ENCODE results near the gene RIMS4.
"Not testable (repeated sequence)": the region's sequence is repeated elsewhere in the genome, so short reads cannot be mapped to it uniquely, and the experiment has no call there.

The RIMS4 gene

DNA sequence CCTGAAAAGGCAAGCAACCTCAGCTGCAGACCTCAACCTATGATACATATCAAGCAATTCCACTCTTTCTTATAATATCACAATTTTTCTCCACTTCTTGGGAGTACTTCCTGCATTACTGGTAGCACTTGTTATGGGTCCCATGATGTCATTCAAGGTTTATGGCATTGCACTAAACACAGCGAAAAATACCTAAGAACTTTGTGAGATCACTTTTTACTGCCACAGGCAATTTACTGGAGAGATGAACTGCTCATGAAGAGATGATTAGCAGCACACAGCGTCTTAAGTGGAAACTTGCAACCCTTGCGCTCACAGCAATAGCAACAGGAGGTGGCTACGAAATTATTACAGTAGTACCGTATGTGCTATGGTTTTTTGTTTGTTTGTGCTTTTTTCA lies 19.3 kb upstream of the RIMS4 start:
- no peak for DNase-seq

DNA sequence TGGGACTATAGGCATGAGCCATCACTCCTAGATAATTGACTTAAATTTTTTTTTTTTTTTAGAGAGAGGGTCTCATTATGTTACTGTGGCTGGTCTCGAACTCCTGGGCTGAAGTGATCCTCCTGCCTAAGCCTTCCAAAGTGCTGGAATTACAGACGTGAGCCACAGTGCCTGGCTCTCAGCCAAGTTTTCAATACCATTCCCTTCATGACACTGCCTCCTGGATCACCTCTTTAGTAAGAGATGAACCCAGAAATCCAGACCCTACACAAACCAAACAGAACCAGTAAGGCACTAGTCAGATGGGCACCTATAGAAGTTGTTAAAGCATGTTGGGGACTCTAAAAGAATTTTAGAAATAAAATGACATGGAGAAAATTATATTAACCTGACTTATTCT lies 18.3 kb upstream of the RIMS4 start:
- no peak for DNase-seq

DNA sequence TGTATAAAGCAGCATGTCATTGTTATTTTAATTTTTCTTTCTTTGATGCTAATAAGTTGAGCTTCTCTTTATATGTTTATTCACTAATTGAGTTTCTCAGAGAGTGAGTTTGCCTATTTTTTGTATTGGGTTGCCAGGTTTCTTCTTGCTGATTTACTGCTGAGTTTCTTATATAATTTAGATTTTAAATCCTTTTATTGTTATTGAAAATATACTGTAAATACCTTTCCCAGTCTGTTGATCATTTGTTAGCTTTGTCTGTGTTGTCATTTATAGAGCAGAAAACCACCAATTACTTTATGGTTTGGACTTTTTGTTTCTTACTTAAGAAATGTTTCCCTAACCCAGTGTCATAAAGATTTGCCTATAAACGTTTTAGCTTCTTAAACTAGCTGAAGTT lies 17.1 kb upstream of the RIMS4 start:
- DNase-seq = no peak

DNA sequence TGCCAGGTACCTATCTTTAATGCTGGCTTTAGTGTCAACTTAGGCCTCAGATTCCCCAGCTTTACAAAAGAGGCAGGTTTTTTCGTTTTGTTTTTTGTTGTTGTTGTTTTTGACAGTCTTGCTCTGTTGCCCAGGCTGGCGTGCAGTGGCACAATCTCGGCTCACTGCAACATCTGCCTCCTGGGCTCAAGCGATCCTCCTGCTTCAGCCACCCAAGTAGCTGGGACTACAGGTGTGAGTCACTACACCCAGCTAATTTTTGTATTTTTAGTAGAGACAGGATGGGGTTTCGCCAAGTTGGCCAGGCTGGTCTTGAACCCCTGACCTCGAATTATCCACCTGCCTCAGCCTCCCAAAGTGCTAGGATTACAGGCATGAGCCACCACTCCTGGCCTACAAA lies 11.2 kb upstream of the RIMS4 start:
- DNase-seq = not testable (repeated sequence)

DNA sequence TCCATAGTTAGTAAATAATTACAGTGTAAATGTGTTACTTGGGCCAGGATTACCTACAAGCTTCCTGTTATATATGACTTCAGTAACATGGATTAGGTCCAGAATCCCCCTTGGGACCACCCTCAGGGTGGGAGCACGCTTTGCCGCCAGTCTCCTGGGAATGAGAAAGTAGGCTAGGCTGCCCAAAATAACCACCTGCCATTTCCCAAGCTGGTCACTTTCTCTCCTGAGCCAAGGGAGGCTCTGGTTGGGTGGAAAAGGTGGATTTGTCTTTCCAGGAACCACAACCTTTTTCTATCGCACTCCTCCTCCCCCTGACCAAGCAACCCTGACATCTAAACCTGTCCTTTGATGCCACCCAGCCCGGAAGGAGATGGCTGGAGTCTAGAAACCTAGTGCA lies 9.6 kb upstream of the RIMS4 start:
- no peak for DNase-seq

DNA sequence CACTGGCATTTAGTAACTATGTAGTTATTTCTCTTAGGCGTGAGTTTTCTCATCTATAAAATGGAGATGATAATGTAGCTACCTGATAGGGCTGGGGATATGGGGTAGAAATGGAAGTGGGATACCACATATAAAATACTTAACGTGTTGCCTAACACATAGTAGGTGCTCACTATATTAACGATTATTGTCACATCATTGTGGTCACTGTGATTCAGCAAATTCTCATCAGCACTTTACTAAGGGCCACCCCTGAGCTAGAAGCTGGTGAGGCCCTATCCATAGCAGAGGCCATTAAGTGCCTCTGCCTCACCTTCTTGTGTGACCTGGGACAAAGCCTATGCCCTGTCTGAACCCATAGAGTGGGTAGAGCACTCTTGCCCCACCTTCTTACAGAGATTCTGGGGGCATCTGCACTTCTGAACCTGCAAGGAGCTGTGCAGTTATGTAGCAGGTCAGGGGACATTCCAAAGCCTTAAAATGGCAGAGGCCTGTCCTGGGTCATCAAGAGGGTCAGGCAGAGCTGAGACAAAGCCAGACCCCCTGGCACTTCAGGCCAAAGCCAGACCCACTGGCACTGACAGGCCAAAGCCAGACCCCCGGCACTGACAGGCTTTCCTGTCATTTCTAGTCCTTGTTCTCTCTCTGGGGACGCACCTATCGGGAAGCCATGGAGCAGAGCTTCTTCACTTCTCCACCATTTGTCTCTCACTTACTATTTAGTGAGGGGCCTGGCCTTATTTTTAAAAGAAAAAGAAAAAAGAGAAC lies 7.0 kb upstream of the RIMS4 start:
- DNase-seq = no peak

DNA sequence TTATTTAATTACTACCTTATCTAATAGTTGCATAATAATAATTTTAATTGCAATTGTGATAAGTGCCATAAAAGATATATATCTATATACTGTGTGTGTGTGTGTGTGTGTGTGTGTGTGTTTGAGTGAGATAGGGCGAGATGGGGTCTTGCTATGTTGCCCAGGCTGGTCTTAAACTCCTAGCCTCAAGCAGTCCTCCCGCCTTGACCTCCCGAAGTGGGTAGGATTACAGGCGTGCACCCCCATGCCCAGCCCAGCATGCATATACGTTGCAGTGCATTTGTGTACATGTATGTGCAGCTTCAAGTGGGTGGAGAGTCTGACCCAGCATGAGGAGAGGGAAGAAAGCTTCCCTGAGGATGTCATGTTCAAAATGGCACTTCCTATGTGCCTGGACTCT lies 4.6 kb upstream of the RIMS4 start:
- DNase-seq = no peak

DNA sequence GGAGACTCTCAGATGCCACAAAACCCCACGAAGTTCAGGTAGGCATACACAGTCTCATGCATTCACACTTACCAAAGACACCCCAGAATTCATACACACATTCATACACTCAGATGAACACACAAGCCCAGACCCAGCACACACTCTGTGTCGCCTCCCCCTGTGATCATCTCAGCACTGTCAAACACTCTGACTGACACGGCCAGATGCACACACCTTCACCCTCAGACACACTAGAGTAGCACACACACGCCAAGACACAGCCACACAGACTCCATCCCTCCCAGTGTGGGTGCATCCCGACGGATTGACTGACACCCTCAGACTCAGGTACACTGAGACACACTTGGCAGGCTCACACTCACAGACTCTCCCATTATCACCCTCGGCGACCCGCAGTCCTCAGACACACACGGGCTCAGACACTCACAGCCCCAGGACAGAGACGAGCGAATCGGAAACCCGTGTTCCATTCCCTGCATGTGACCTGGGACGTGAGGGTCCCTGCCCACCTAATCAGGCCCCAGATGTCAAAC lies 872 bp upstream of the RIMS4 start:
- no peak for DNase-seq

DNA sequence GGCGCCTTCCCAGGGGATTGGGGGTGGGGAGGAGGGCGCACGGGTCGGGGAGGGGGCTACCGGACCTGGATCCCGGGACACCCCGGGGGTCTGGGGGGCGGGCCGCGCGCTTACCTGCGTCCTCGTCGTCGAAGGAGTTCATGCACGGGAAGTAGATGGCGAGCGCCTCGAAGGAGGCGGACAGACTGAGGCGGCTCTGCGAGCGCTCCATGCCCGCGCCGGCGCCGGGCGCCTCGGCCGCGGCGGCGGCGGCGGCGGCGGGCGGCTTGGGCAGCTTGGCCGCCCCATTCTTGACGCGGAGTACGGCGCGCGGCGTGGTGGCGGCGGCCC lies 320 bp downstream of the RIMS4 start:
- no peak for DNase-seq

DNA sequence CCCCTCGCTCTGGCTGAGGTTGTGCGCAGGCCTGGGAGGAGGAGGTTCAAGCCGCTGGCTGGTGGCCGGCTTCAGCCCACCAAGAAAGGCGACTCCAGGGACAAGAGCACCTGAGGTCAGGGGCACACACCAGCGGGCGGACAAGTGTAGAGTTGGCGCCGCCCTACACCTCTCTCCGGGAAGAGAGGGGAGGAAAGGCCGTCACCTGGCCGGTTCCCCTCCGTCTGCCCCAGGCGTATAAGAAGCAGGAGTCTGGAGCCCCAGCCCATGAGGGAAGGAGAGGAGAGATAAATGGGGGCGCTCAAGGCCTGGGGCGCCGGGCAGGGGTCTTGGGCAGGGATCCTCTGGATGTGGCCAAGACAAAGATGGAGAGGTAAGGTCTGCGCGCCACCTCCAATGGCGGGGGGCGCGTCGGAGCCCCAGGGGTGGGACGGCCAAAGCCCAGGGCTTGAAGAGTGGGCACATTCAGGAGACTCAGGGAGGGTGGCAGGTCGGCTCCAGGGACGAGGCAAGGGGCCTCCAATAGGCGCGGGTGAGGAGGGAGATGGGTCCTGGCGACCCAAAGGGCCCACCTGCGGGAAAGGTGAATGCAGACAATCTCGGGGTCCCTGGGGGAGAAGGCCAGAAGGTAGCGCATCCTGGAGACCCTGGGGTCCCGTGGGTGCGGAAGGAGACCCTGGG lies 826 bp downstream of the RIMS4 start:
- DNase-seq = no peak

DNA sequence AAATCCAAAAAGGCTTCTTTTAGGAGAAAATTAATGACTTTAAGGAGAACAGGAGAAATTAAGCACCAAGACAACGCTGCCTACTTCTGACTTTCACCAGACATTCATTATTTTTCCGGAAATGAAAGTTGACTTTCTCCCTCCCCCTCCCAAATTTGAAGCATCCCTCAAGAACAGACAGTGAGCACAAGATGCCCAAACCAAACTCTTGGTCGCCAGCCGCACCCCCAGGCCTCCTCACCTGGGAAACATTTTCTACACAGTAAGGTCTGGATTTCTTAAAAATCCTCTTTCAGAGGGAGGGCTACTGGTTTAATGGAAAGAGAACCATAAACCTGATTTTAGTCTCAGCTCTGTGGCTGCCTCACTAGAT lies 2.7 kb downstream of the RIMS4 start:
- no peak for DNase-seq

DNA sequence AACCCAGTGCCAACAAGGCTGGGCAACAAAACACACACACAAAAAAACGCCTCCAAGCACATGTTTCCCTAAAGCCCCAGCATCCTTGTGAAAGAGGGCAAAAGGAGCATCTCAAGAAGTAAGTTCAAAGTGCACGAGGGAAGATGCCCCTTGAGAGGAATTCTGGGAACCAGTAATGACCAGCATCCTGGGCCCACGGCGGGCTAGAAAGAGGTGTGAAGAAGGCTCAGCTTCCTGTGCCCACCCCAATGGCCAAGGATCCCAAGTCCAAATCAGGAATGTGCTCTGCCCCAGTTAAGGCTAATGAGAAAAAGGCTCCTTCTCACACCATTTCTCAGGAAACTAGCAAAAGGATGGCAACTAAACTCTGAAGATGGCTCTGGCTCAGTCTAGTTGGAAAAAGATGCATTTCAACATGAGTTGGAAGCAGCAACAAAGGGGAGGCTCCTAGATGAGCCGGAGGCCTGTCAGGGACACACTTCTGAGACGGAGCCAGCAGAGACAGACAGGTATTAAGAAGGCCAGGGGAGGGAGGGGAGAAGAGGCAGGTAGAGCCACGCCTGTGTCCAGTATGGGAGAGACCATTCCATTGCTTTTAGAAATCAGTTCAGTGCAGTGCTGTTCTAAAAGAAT lies 3.2 kb downstream of the RIMS4 start:
- no peak for DNase-seq

DNA sequence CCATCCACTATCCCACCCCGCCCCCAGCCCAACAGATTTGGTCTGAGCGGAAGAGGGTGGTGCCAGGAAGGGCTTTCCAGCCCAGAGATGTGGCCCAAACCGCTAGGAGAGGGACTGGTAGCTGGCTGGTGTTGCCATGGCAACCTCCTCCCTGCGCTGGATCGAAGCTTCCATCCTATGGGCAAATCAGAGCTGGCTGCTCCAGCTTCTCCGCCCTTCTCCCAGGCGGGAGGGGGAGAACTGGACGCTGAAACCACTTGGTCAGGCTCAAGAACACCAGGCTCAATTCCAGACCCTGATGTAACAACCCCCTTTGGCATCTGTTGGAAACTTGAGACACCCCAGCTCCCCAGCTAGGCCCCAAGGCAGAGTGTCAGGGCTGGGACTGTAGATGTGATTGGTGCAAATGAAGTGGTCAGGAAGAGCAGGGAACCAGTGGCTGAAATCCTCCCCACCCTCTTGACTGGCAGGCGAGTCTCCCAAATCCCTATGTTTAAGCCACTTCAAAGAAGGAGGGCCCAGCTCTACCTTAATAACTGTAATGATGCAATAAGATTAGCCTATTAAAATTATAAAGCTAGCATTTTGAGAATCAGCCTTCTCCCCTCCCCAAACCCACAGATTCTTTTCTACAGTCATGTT lies 4.2 kb downstream of the RIMS4 start:
- DNase-seq = peak; percentile 57

DNA sequence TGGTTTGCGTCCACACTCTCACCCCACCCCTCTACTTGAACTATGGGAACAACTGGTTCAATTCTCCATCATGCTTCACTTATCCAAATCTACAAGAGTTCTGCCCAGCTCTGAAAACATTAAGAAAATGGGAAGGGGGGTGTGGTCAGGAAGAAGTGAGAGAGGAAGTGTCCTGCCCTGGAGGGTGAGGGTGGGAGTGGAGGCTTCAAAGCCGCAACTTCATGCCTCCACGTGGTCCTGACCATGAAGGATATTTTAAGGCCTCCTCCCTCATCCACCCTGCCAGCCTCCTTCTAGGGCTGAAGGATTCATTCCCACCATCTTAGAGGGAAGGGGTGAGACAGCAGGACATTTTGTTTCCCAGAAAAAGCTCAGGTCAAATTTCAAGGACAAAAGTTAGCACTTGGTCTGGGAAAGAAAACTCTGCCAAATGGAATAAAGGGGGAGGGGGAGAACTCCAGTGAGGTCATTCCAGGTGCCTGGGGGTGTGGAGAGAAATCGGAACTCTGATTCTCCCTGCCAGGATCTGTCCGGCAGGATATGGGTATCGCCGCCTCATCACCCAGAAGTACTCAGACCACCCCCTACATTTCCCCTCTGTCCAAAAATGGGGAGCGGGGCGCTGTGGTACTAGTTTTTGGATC lies 4.9 kb downstream of the RIMS4 start:
- no peak for DNase-seq

DNA sequence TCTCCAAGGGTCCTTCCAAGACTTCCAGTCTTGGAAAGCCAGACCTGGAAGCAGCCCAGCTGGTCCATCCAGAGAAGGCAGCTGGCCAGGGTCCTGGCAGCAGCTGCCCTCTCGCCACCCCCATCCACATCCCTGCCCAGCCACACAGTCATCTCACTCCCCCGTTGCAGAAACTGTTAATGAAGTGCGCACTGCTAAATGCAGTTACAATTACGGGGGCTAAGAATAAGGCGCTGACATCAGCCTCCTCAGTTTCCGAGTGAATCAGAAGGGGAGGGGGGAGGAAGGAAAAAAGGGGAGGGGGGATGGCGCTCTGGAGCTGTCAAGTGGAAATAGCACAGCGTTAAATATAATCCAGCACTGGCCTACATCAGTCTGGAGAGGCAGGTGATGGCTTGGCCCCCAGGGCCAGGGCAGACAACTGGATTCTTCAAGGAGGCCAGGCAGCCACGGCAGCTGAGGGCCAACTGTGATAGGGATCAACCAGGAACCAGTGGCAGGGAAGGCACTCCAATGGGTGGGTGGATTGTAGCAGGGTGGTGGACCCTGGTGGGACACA lies 6.9 kb downstream of the RIMS4 start:
- no peak for DNase-seq

DNA sequence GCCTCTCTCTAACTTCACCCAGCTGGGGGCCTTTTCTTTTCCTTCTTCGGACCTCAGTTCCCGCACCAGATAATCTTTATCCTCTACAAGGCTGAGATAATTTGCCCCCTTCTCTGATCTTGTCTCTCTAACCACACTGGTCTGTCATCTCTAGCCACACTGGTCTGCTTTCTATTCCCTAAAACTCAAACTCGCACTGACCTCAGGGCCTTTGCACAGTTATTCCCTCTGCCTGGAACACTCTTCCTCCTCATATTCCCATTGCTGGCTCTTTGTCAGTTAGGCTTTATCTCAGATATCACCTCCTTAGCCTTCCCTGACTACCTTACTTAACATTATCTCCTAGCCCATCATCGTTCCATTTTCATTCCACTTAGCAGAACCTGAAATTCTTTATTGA lies 7.6 kb downstream of the RIMS4 start:
- DNase-seq = no peak

DNA sequence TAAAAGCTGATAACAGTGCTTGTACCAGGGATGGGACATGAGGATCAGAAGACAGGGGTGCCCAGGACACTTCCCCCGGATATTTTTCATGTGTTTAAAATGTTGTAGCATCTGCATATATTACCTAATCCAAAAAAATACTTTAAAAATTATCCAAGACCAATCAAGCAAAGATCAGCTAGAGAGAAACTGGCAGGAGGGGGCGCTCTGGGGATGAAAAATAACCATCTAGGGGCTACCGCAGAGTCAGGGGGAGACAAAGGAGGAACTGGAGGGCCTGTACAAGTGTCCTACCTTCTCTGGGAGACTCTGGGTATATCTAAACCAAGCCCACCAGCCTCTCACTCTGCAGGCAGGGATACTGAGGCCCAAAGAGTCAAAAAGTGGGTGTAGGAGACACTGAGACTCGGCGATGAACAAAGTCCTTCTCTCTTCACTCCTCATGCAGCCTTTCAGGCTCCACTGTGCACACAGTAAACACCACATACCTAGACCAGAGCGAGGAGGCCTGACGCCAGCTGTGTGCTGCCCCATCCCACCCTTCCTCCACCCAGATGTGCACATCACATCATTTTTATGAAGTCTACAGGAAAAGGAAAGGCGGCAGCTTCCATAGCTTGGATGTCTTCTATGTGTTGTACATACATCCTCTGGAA lies 9.8 kb downstream of the RIMS4 start:
- DNase-seq = no peak

DNA sequence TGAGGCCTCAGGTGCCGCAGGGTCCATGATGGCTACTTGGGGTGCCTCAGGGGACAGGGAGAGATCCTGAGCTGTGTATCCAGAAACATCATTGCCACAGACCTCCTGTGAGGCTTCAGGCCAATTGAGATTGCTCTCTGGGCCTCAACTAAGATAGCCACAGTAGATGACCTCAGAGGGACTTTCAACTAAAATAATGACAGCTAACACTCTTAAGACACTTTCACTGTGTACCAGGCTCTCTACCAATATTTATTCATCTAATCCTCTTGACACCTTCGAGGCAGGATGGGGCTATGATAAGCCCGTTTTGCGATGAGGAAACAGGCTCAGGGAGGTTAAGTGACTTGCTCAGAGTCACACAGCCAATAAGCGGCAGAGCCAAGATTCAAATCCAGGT lies 10.7 kb downstream of the RIMS4 start:
- no peak for DNase-seq

DNA sequence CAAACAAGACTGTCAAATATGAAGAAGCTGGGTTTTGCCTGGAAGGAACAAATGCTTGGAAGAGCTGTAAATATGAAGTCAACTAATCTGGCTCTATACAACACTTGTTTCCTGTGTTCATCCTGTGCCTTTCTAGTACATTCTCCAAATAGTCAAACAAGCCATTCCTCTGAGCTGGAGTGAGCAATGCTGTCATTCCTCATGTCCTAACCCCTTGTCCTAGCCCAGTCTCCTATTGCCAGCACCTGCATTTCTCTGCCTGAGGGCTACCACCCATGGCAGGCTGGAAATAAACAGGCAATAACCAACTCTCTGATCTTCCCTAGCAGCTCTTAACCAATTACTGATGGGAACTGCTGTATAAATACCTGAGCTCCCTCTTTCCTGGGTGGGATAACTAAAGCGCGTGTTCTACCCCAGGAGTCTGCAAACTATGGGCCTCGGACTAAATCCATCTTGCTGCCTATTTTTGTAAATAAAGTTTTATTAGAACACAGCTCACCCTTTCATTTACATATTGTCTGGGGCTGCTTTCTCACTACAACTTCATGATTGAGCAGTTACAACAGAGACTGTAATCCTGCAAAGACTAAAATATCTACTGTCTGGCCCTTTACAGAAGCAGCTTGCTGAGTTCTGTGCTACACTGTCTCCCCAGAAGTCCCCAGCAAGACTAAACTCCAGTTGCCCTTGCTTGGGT lies 13.4 kb downstream of the RIMS4 start:
- no peak for DNase-seq

DNA sequence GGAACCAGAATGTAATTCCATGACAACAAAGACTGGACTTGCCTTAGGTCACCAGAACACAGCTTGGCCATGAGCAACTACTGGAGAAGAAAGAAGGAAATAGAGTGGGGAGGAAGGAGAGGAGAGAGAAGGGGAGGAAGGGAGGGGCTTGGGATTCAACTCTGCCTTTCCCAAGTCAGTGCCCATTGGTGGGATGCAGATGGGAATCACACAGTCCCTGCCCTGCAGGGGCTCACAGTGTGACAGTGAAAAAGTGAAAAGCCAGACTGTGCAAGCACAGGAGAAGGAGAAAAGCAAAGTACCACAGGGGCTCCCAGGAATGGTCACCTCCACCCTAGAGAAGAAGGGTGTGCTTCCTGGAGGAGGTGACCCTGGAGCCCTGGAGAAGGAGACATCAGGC lies 14.0 kb downstream of the RIMS4 start:
- no peak for DNase-seq

DNA sequence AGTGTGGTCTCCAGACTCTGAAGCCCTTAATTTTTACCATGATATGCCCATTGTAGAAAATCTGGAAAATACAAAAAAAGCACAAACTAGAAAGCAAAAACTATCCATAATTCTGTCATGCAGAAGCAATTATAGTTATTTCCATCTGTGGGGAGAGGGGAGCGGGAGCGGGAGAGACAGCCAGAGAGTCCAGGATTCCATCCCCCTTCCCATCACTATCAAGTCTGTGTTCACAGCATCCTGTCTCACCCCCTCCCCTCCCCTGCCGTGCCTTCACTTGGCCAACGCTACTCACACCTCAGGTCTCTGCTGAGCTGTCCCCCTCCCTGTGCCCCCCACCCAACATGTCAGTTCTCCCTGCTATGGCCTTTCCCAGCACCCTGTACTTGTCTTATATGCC lies 14.5 kb downstream of the RIMS4 start:
- no peak for DNase-seq

DNA sequence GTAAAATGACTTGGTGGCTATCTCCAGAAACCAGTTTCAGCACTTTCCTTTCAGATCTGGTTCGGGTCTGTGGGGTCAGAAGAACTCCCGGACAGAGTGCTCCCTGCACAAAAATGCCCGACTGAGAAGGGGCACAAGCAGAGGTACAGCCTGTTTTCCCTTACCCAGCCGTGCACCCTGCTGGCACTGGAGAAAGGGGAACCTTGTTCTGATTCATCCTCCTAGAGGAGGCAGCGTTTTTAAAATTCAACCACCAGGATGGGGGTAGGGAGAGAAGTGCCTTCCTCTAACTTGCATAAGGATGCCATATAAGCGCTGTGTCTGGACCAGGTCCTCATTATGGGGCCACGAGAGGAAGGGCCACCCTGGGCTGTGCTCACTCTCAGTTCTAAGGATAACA lies 17.6 kb downstream of the RIMS4 start:
- no peak for DNase-seq

Measured in COR-L47 (cell line).